GM18520 (cell line): ENCODE measurements around the gene ATP2B3.

ENCODE experiments used
- ATAC-seq: cut with Tn5 transposase; IDR thresholded peaks from one replicate; pipeline ENCODE4 v1.9.1; 2021; ENCODE audit not compliant: unreplicated experiment

Gene ATP2B3

GRCh38 chrX:153530411-153531129, 13.1 kb downstream of the ATP2B3 start:
- ATAC-seq = no peak

DNA sequence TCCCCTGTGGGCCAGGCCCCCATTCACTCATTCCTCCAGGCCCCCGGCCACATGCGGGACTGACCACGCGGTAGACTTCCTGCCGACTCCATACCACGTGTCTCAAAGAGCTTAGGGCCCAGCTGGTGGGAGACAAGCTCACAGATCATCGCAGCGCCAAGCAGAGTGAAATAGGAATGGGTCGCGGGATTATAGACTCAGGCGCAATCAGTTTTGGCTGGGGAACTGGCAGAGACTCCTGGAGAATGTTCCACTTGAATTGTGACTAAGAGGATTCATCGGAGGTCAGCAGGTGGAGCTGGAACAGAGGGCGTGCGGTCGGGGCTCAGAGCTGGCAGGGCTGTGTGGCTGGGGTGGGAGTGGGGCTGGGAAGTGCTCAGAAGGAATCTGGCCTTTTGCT, 15.6 kb downstream of the ATP2B3 start:
- ATAC-seq = no peak

DNA sequence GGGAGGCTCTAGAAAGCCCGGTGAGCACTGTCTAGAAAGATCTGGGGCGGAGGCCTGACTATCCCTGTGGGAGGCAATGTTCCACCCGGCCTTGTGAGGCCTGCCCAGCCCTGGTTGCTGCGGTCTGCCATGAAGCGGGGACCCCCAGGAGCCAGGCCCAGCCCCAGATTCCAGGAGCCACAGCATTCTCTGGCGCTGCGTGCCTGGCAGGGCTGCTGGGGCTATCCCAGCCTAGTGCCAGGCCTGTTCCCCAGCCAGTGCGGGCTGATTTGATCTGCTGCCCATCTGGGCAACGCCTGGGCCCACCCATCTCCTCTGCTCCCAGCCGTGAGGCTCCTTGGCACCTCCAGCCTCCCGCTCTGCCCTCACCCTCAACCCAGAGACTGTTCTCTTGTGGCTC, 19.6 kb downstream of the ATP2B3 start:
- ATAC-seq = no peak

DNA sequence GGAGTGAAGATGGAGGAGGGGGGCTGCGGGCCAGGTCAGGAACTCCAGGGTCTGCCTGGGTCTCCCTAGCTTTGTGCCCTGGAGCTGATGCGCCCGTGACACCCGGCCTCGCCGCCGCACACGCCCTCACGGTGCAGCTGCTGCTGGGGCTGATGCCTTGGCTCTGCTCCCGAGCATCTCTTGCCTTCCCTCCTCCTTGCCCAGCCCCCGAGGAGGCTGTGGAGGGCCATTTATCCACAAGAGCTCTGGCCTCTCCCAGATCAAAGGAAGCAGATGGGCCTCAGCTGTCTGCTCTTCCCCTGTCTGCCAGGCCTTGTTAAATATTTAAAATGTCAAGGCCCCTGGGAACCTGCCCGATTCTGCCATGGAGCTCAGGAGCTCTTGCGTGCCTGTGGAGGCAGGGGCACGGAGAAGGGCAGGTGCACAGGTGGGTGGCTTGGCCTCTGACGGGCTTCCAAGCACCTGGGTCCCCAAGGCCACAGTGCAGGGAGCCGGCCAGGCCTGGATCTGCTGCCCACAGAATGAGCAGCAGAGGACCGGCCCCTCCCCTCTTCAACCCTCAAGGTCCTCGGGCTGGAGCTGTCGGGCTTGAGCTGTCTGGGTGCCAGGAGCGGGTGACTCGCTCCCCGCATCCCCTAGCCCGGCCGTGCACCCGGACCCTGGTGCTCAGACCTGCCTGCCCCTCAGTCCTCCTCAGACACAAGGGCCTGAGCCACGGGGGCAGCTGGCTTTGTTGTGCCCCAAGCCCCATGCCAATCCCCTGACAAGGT, 20.3 kb downstream of the ATP2B3 start:
- ATAC-seq = no peak

GRCh38 chrX:153538424-153538823, 21.0 kb downstream of the ATP2B3 start:
- ATAC-seq = no peak

DNA sequence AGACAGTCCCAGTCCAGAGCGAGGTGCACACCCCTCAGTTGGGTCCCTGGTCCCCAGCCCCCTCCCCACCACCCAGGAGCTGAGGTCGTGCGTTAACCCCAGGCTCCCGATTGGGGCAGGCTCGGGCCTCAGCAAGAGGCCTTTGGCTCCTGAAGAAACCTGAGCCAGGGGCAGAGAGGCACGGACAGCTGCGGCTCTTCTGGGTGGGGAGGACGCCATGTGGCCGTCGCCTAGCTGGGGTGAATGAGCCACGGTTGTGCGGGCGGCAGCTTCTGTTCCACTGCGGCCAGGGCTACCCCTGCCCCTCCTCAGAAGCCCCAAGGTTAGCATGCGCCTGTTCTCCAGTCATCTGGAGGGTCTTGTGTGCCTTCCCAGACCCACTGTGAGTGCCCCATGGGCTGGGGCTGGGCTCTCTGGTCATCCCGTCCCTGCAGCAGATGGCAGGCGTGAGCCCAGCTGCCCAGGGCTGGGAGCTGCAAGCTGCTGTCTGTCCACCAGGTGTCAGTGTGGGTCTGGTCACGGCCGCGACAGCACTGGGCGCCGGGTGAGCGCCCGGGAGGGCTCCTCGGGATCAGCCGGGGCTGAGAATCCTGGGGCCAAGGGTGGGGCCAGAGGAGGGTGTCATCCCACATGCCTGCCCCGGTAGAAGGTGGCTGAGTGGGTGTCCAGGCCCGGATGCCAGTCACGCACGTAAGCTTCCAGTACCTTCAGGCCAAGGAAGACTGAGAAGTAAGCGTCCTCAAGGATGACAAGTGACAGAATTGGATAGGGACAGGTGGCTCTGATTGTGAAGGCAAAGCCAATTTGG, 21.9 kb downstream of the ATP2B3 start:
- ATAC-seq = no peak

- ATAC-seq = no peak
Measured at GRCh38 chrX:153539979-153540358, 22.5 kb downstream of the ATP2B3 start.

GRCh38 chrX:153544727-153545126, 27.3 kb downstream of the ATP2B3 start:
- ATAC-seq = no peak

- ATAC-seq = no peak
Measured at GRCh38 chrX:153546386-153546785, 28.9 kb downstream of the ATP2B3 start.

- ATAC-seq = no peak
Measured at GRCh38 chrX:153547195-153547594, 29.8 kb downstream of the ATP2B3 start.

GRCh38 chrX:153549231-153549630, 31.8 kb downstream of the ATP2B3 start:
- ATAC-seq = no peak

GRCh38 chrX:153549807-153550206, 32.4 kb downstream of the ATP2B3 start:
- no peak for ATAC-seq

DNA sequence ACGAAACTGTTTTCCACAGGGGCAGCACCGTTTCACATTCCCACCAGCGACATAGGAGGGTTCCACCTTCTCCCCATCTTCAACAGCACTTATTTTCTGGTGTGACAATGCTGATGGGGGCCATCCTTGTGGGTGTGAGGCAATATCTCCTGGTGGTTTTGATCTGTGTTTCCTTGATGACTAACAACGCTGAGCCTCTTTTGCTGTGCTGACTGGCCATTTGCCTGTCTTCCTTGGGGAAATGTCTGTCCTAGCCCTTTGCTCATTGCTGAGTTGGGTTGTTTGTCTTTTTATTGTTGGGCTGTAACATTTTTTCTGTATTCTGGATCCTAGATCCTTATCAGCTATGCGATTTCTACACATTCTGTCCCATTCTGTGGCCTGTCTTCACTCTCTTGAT, 33.7 kb downstream of the ATP2B3 start:
- ATAC-seq = no peak

DNA sequence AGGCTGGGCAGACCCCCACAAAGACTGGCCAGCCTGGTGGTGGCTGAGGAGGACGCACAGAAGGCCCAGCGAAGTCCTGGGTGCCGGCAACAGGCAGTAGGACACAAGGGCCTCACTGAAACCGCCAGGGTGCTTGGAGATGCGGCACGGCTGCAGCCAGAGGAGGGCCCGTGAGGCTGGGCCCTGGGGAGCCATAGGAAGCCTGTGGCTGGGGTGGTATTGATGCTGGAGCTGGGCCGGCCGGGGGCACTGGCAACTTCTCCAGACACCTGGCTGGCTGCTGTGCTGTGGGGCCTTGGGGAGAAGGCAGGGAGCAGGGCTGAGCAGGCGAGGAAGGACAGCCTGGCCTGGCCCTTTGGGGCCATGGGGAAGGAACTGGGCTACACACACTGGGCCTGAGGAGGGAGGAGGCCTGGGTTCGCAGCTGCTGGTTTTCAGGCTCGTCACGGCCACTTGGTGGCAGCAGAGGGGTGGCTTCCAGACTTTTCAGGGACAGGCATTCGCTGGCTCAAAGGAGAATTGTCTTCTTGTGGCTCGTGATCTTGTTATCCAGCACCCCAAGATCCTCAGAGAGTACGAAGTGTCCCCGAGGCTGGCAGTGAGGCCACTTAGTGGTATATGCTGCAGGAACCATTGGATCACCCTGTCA, 37.2 kb downstream of the ATP2B3 start:
- ATAC-seq = no peak

DNA sequence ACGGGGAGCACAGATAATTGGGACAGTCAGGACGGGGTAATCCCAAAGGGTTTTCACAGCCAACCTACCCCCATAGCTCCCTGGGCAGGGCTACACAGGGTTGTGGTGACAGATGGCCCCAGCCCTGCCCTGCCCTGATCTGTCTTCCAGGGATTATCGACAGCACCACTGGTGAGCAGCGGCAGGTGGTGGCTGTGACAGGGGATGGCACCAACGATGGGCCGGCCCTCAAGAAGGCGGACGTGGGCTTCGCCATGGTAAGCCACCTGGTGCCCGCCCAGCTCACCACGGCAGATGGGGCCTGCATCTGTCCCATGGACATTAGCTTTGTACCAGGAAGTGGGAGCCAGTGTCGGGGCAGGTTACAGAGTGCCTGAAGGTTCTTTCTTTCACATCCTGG, 39.3 kb downstream of the ATP2B3 start:
- no peak for ATAC-seq

GRCh38 chrX:153557618-153558355, 40.3 kb downstream of the ATP2B3 start:
- no peak for ATAC-seq

- ATAC-seq = no peak
Measured at GRCh38 chrX:153560000-153560399, 42.6 kb downstream of the ATP2B3 start.

DNA sequence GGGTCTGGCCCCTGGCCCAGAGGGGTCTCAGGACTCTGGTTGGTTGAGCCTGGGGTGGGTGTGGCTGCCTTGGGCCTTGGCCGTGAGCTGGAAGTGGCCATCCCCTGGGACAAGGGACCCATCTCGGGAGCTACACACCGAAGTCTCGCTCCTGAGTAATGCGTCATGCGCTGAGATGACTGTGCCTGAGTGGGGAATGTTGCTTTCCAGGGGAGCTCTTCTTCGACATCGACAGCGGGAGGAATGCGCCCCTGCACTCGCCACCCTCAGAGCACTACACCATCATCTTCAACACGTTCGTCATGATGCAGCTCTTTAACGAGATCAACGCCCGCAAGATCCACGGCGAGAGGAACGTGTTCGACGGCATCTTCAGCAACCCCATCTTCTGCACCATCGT, 43.0 kb downstream of the ATP2B3 start:
- ATAC-seq = no peak

GRCh38 chrX:153561337-153561736, 43.9 kb downstream of the ATP2B3 start:
- ATAC-seq = no peak

DNA sequence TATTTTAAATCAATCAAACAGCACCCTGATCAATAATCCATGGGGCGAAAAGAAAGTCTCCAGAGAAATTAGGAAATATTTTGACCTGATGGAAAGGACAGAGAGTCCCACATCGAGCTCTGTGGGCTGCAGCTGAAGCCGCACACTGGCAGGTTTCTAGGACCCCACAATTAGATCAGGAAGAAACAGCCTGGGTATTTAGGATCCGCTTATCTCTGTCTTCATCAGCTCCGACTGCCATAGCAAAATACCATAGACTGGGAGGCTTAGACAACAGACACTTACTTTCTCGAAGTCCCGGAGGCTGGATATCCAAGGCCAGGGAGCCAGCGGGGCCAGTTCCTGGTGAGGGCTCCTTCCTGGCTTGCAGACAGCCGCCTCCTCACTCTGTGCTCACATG, 45.1 kb downstream of the ATP2B3 start:
- ATAC-seq = no peak
